Body of pancreas (tissue), 4 donors: Measurements from ENCODE around the gene ABCG5.

Experiments used
- POLR2A ChIP-seq, 3 donors: fragments of 450-650 bp; IDR thresholded peaks; one replicate each; pipeline ENCODE4 v1.6.1; 2016; ENCODE audit warnings: antibody characterized with exemption in 3 of 3, mild to moderate bottlenecking in 2 of 3
- TF ChIP-seq, protein P1 (sequence below), 7 experiments: fragments of 450-650 bp in 4 of 7; fragments of 200-600 bp in 3 of 7; sonication (generic) in 3 of 7; IDR thresholded peaks; one replicate each; pipeline ENCODE4 v1.5.1; 2016 to 2019; ENCODE audit warnings: antibody characterized with exemption in 7 of 7

DNA sequence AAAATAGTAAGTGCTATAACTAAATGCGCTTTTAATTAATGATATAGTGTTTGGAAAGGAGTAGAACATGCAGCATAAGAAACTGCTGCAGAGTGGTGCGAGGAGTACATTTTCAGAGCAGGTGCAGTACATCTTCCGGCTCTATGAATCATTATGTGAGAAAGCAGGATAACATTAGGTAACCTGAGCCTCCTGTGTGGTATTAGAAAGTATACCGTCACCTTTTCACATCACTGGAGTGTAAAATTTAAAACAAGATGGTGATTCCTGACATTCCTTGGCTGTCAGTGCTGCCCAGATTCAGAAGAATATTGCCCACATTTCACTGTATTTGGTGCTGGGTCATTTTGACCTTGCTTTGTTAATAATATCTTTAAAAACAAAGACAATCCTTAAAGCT lies 72.6 kb downstream of the ABCG5 start:
- TF ChIP-seq, protein P1, sequence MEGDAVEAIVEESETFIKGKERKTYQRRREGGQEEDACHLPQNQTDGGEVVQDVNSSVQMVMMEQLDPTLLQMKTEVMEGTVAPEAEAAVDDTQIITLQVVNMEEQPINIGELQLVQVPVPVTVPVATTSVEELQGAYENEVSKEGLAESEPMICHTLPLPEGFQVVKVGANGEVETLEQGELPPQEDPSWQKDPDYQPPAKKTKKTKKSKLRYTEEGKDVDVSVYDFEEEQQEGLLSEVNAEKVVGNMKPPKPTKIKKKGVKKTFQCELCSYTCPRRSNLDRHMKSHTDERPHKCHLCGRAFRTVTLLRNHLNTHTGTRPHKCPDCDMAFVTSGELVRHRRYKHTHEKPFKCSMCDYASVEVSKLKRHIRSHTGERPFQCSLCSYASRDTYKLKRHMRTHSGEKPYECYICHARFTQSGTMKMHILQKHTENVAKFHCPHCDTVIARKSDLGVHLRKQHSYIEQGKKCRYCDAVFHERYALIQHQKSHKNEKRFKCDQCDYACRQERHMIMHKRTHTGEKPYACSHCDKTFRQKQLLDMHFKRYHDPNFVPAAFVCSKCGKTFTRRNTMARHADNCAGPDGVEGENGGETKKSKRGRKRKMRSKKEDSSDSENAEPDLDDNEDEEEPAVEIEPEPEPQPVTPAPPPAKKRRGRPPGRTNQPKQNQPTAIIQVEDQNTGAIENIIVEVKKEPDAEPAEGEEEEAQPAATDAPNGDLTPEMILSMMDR (IDR thresholded peaks at IDR 0.05): no peak
- no peak for TF ChIP-seq POLR2A (IDR thresholded peaks at IDR 0.05)
